Hepatocyte (in vitro differentiated cells): ENCODE results near the gene RACGAP1. TPM values are rescaled to one million over a fixed set of nuclear protein-coding genes. Genes with fewer than 3 reads are reported as not detected.
A peak's percentile ranks its signal among the peaks of the same experiment; 100 is the strongest.

Experiments
- DNase-seq: peaks from one replicate; pipeline ENCODE4 v3.0.0-alpha.2; 2016; ENCODE audit warnings: low spot score
- H2AFZ ChIP-seq: fragments of 200-600 bp; sonication (generic); 2 replicates; pipeline ENCODE4 v1.6.0; 2016; ENCODE audit warnings: antibody characterized with exemption, mild to moderate bottlenecking
- H3K27ac ChIP-seq: fragments of 200-600 bp; sonication (generic); 2 replicates; pipeline ENCODE4 v1.5.1; 2016; ENCODE audit warnings: mild to moderate bottlenecking
- H3K27me3 ChIP-seq: fragments of 200-600 bp; sonication (generic); 2 replicates; pipeline ENCODE4 v1.6.1; 2016
- H3K36me3 ChIP-seq: fragments of 200-600 bp; sonication (generic); replicated peaks from 2 replicates; pipeline ENCODE4 v1.5.1; 2016; ENCODE audit warnings: low read depth; ENCODE audit not compliant: insufficient read depth
- H3K4me1 ChIP-seq: fragments of 200-600 bp; sonication (generic); 2 replicates; pipeline ENCODE4 v1.5.1; 2016; ENCODE audit warnings: mild to moderate bottlenecking, moderate library complexity; ENCODE audit not compliant: insufficient read depth
- H3K4me2 ChIP-seq: fragments of 200-600 bp; sonication (generic); 2 replicates; pipeline ENCODE4 v1.6.0; 2016
- H3K4me3 ChIP-seq: fragments of 200-600 bp; sonication (generic); 2 replicates; pipeline ENCODE4 v1.5.1; 2016; ENCODE audit warnings: mild to moderate bottlenecking
- H3K79me2 ChIP-seq: fragments of 200-600 bp; sonication (generic); 2 replicates; pipeline ENCODE4 v1.6.0; 2017; ENCODE audit warnings: mild to moderate bottlenecking
- H3K9me2 ChIP-seq: fragments of 200-600 bp; sonication (generic); replicated peaks from 2 replicates; pipeline ENCODE4 v1.6.0; 2017; ENCODE audit warnings: mild to moderate bottlenecking; ENCODE audit not compliant: insufficient read depth
- H3K9me3 ChIP-seq: fragments of 200-600 bp; sonication (generic); 2 replicates; pipeline ENCODE4 v1.5.1; 2016; ENCODE audit warnings: low read depth, mild to moderate bottlenecking
- H4K20me1 ChIP-seq: fragments of 200-600 bp; sonication (generic); 2 replicates; pipeline ENCODE4 v1.6.0; 2016; ENCODE audit warnings: mild to moderate bottlenecking; ENCODE audit not compliant: insufficient read depth, poor library complexity, severe bottlenecking
- CTCF ChIP-seq: fragments of 200-600 bp; sonication (generic); IDR thresholded peaks from 2 replicates; pipeline ENCODE4 v1.5.1; 2016; ENCODE audit warnings: antibody characterized with exemption, mild to moderate bottlenecking; ENCODE audit not compliant: poor library complexity
- EZH2 ChIP-seq: fragments of 200-600 bp; sonication (generic); IDR thresholded peaks from 2 replicates; pipeline ENCODE4 v1.6.1; 2016; ENCODE audit warnings: antibody characterized with exemption, mild to moderate bottlenecking, borderline replicate concordance
- EZH2phosphoT487 ChIP-seq: fragments of 200-600 bp; sonication (generic); IDR thresholded peaks from one replicate; pipeline ENCODE4 v1.6.1; 2018; ENCODE audit warnings: antibody characterized with exemption, mild to moderate bottlenecking, low read depth, moderate library complexity; ENCODE audit not compliant: unreplicated experiment, severe bottlenecking
- WGBS: methylation state at CpG from one replicate; pipeline ENCODE4 v1.1.6; 2016; ENCODE audit warnings: low lambda C conversion rate; ENCODE audit errors: missing lambda C conversion rate; 5-methylcytosine and 5-hydroxymethylcytosine counted together
- polyA plus RNA-seq: library from polyadenylated mRNA; unstranded; fragments of >200 nt; fragmentation: Nextera tagmentation; extraction: Ambion mirVana; gene quantifications from 2 replicates; pipeline ENCODE4 v1.2.1, GENCODE V29; 2016
- total RNA-seq: library from RNA; depleted of rRNA; stranded (reverse); fragments of >200 nt; gene quantifications from 2 replicates; pipeline ENCODE4 v1.2.3, GENCODE V29; 2014

Gene RACGAP1
- total and polyA plus RNA-seq, 2 experiments from 2014 or later = 17.3 to 22.1 TPM

DNA sequence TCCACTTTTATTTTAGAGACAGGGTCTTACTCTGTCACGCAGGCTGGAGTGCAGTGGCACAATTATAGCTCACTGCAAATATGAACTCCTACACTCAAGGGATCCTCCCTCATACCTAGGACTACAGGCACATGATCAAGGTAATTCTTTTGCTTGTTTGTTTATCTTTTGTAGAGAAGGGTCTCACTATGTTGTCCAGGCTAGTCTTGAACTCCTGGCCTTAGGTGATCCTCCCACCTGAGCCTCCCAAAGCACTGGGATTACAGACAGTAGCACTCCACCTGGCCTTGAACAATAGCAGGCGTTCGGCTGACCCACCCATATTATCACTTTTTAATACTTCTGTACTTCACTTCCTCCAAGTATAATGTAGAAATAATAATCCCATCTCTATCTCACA, 1.4 kb upstream of the RACGAP1 start:
- H3K4me3 ChIP-seq = no peak overlapping the region
- no peaks in the 10 kb centered on the region for H3K36me3 ChIP-seq
- H4K20me1 ChIP-seq = no peaks in the 10 kb centered on the region
- H3K9me3 ChIP-seq = no peaks in the 10 kb centered on the region
- H3K4me1 ChIP-seq = no peaks in the 10 kb centered on the region
- no peak overlapping the region for H3K27ac ChIP-seq
- H3K79me2 ChIP-seq = peaks cover 29% of the 10 kb centered on the region
- no peak overlapping the region for H2AFZ ChIP-seq
- no peak for DNase-seq
- H3K27me3 ChIP-seq = no peaks in the 10 kb centered on the region
- no peaks in the 10 kb centered on the region for H3K9me2 ChIP-seq
- H3K4me2 ChIP-seq = no peak overlapping the region
- TF ChIP-seq EZH2phosphoT487 (no peak), CTCF (no peak), EZH2 (no peak)
- WGBS = 100% methylated on average over 3 of the region's 3 CpGs

- DNase-seq = no peak
- WGBS = 2% methylated on average over 16 of the region's 16 CpGs
- H3K27ac ChIP-seq = peak overlapping the region; percentile 15
Observed at GRCh38 chr12:50024805-50025186, 498 bp downstream of the RACGAP1 start.

DNA sequence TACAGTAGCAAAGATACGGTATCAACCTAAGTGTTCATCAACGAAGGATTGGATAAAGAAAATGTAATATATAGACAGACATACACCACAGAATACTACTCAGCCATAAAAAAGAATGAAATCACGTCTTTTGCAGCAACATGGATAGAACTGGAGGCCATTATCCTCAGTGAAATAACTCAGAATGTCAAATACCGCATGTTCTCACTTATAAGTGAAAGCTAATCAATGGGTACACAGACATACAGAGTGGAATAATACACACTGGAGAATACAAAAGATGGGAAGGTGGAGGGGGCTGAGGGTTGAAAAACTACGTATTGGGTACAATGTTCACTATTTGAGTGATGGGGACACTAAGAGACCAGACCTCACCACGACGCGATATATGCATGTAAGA, 1.1 kb downstream of the RACGAP1 start:
- Histone ChIP-seq H3K9me2 (no peaks in the 10 kb centered on the region), H4K20me1 (no peaks in the 10 kb centered on the region), H3K4me2 (peak overlapping the region; percentile 81), H2AFZ (peak overlapping the region; percentile 19), H3K4me1 (no peaks in the 10 kb centered on the region), H3K36me3 (no peaks in the 10 kb centered on the region), H3K4me3 (no peak overlapping the region), H3K9me3 (no peaks in the 10 kb centered on the region), H3K27me3 (no peaks in the 10 kb centered on the region), H3K27ac (no peak overlapping the region), H3K79me2 (peaks cover 54% of the 10 kb centered on the region)
- DNase-seq = no peak
- 82% methylated on average over 8 of the region's 8 CpGs for WGBS
- TF ChIP-seq EZH2 (no peak), EZH2phosphoT487 (no peak), CTCF (no peak)

More at GRCh38 chr12:50024805-50025186, 498 bp downstream of the RACGAP1 start:
- no peaks in the 10 kb centered on the region for H3K9me3 ChIP-seq
- TF ChIP-seq EZH2phosphoT487 (no peak), CTCF (no peak), EZH2 (no peak)
- no peaks in the 10 kb centered on the region for H3K9me2 ChIP-seq
- H3K36me3 ChIP-seq = no peaks in the 10 kb centered on the region
- peak overlapping the region; percentile 27 for H3K4me3 ChIP-seq
- no peaks in the 10 kb centered on the region for H3K27me3 ChIP-seq
- H3K79me2 ChIP-seq = peaks cover 48% of the 10 kb centered on the region
- H2AFZ ChIP-seq = peak overlapping the region; percentile 19
- H3K4me1 ChIP-seq = no peaks in the 10 kb centered on the region
- H4K20me1 ChIP-seq = no peaks in the 10 kb centered on the region
- peak overlapping the region; percentile 81 for H3K4me2 ChIP-seq

GRCh38 chr12:50022903-50023302, 2.4 kb downstream of the RACGAP1 start:
- no peak for DNase-seq
- Histone ChIP-seq H3K4me1 (peaks cover 2% of the 10 kb centered on the region), H3K27ac (no peak overlapping the region), H3K4me2 (no peak overlapping the region), H3K9me3 (no peaks in the 10 kb centered on the region), H3K79me2 (peaks cover 67% of the 10 kb centered on the region), H4K20me1 (no peaks in the 10 kb centered on the region), H2AFZ (no peak overlapping the region), H3K9me2 (no peaks in the 10 kb centered on the region), H3K4me3 (no peak overlapping the region), H3K27me3 (no peaks in the 10 kb centered on the region), H3K36me3 (no peaks in the 10 kb centered on the region)
- 97% methylated on average over 1 of the region's 1 CpG for WGBS
- TF ChIP-seq EZH2 = no peak
- no peak for TF ChIP-seq CTCF
- no peak for TF ChIP-seq EZH2phosphoT487
